Hematopoietic multipotent progenitor cell treated with erythropoietin and hydrocortisone succinate and interleukin-3 and kit ligand, for 15 days (in vitro differentiated cells): ENCODE data around the gene RBMY1E.
"Not testable (repeated sequence)": the region's sequence is repeated elsewhere in the genome, so short reads cannot be mapped to it uniquely, and the experiment has no call there.

Experiments
- DNase-seq: peaks from one replicate; pipeline ENCODE4 v3.0.0-alpha.2; 2015; ENCODE audit warnings: low spot score

Gene RBMY1E

GRCh38 chrY:21917932-21918331, at the start of gene RBMY1E:
Gene RBMY1E (minus strand): TSS chrY:21918032. CDS start chrY:21916054, 1,978 bp downstream.
- DNase-seq, result not testable (repeated sequence)

GRCh38 chrY:21894426-21894825, 23.4 kb downstream of the RBMY1E start, which contains the start of gene RBMY1D:
Gene RBMY1D (minus strand): TSS chrY:21894526. CDS start chrY:21892513, 2,013 bp downstream.
- DNase-seq, result not testable (repeated sequence)

- DNase-seq, result not testable (repeated sequence)
Measured at GRCh38 chrY:21869407-21870076, 48.3 kb downstream of the RBMY1E start.
